SIG-M5 (cell line): Measurements from ENCODE around the gene EBLN1.
"Not testable (repeated sequence)": the region's sequence is repeated elsewhere in the genome, so short reads cannot be mapped to it uniquely, and the experiment has no call there.

ENCODE experiments used
- DNase-seq: peaks from one replicate; lab custom pipeline; 2025; lab: John Stamatoyannopoulos, UW

Gene EBLN1

DNA sequence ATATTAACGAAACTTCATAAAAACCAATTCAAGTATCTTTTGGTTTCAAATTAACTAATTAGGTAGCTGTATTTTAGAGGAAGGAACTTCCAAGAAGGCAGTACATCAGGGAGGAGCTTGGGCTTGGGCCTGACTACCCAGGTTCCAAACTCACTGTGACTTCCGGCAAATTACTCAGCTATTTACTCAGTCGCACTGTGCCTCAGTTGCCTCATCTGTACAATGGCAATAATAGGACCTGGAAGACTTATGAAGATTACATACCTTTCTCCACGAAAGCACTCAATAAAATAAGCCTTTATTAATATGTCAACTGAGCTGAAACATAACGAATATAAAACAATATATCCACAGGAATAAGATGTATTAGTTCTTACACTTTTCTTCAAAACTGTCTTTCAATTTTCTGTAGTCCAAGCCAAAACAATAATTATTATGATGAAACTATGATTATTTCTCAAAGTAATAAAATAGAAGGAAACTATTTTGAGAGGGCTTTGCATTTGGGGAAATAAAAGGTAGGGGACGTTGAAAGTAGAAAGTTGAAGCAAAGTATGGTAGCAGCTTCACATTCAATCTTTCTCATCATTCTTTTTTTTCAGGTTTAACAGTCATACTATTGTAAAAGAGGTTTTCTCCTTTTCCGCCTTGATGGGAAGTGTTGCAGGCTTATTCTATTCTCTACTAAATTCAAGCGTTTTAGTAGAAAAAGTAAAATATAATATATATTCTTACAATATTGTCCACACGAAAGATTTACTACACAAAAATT, 10.5 kb upstream of the EBLN1 start:
- no peak for DNase-seq

DNA sequence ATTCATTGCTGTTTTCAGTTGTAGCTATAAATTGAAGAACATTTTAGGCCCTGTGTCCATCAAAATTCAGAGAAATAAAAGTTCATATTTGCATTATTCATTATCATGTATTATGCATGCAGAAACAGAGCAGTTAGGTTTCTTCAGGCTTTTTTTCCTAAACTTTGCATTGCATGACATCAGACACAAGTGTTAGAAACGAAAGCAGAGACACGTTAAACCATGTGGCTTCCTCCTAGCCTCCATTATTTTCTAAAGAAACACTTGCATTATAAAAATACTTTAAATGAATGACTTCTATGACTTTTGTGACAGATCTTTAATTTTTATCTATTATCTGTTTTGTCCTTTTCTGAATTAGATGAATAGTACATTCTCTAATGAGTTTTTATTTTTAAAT, 8.8 kb upstream of the EBLN1 start:
- DNase-seq, result no peak

- DNase-seq, result no peak
Measured at GRCh38 chr10:22222236-22223190, 4.7 kb upstream of the EBLN1 start.

DNA sequence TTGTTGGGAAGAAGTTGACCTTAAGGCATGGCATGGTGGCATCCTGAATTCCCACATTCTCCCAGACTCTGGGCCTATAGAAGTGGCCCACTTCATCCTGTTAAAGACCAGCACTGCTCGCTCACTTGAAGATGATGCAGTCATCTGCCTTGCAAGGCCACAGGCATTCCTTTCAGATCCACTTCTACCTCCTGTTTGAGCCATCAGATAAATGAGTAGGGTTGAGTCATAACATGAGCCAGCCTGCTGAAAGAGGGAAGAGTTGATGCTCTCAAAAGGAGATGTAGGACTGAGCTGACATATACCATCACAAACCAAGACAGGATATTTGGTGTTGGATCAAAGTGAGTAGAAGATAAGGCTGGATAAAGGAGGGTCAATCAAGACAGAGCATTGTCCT, 1.5 kb upstream of the EBLN1 start:
- no peak for DNase-seq

DNA sequence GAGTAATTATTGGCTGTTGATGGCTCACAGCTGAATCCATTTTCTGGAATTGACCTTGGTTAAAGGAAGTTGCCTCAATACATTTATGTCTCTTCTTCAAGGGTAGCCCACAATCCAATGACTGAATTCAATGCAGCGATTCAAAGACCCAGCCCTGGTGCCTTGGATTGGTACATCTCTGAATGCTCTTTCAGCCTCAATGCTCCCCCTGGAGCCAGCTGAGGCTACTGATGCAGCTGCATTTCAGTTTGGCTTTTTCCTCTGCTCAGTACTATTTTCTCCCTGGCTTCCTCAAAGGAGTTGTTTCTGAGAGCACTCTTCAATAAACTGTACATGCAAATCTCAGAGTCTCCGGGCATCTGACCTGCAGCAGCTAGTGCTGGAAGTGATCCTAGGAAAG, 633 bp upstream of the EBLN1 start:
- DNase-seq, result no peak

- DNase-seq, result not testable (repeated sequence)
Measured at GRCh38 chr10:22217084-22217483, 731 bp downstream of the EBLN1 start.

DNA sequence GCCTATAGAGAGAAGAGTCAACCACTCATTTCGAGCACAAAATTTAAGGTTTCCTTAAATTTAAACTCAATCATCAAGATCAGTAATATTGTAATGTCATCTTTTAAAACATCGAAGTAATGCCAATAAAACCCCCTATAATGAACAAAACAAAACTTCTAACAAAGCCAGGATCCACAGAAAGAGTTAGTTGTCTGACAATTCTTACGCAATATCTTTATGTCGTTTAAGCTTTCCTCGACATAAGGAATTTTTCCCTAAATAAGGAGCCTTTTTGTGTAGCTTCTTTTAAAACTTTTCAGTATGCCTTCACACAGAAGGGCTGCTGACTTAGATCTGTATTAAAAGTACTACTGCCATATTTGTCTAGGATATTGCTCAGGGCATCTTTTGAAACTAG, 7.5 kb downstream of the EBLN1 start:
- no peak for DNase-seq

- DNase-seq, result no peak
Measured at GRCh38 chr10:22193945-22194344, 23.9 kb downstream of the EBLN1 start.

GRCh38 chr10:22185586-22185985, 32.2 kb downstream of the EBLN1 start:
- no peak for DNase-seq

- no peak for DNase-seq
Measured at GRCh38 chr10:22183771-22184461, 33.9 kb downstream of the EBLN1 start.

GRCh38 chr10:22180724-22181123, 37.1 kb downstream of the EBLN1 start:
- no peak for DNase-seq

DNA sequence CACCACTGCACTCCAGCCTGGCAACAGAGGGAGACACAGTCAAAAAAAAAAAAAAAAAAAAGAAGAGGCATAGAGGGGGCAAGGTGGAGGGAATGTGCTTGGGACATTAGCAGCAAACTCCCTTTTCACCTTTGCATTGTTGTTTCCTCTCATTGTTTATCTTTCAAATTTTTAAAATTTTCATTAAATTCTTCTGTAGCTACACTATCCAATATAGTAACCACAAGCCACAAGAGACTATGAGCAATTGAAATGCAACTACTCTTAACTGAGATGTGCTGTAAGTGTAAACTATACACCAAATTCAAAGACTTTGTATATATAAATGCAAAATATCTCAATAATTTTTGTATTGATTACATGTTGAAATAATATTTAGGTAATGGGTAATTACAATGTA, 43.4 kb downstream of the EBLN1 start:
- DNase-seq, result no peak

DNA sequence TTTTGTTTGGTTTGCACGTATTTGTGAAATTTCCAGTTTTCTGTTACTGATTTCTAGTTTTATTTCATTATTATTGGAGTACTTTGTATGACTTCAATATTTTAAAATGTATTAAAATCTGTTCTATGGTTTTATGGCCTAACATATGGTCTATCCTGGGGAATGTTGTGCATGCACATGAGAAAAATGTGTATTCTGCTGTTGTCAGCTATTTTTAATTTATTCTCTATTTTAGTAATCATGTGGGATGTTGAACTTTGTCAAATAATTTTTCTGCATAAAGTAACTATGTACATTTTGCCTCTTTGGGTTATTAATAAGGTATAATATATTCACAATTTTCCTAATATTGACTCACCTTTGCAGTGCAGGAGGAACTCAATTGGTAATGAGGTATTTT, 46.7 kb downstream of the EBLN1 start:
- DNase-seq, result no peak

DNA sequence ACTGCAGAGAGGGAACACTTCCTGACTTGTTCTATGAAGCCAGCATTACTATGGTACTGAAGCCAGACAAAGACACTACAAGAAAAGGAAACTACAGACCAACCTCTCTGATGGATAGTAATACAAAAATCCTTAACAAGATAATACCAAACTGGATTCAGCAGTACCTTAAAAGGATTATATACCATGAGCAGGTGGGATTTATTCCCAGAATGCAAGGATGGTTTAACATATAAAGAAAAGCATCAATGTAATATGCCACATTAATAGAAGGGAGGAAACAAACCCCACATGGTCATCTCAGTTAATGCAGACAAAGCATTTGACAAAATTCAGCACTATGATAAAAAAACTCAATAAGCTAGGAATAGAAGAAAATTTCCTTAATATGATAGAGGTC, 47.2 kb downstream of the EBLN1 start:
- no peak for DNase-seq

GRCh38 chr10:22159979-22160378, 57.8 kb downstream of the EBLN1 start:
- DNase-seq, result no peak

DNA sequence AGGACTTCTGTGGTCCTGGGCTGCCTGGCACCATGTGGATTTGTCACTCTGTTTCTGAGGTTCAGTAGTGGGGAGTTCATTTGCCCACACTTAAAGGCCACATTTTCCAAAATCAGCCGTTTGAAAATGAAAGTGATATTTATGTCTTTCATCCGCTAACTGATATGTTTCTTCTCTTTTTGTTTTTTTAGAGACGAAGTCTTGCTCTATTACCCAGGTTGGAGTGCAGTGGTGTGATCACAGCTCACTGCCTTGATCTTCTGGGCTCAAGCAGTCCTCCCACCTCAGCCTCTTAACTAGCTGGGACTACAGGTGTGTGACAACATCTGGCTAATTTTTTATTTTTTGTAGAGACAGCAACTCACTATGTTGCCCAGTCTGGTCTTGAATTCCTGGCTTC, 58.6 kb downstream of the EBLN1 start:
- no peak for DNase-seq
